ENCODE data around the gene ARHGAP22.

- TF ChIP-seq CTCF (IDR thresholded peaks at IDR 0.05; ENCODE audit: insufficient read depth, low read length) (no peak), POLR2AphosphoS5 (IDR thresholded peaks at IDR 0.05; ENCODE audit: low read depth) (peak; percentile 40; the same call in 1 of the 2 replicates), SPI1 (IDR thresholded peaks at IDR 0.05; ENCODE audit: borderline replicate concordance, low read depth) (peak; percentile 62), GABPA (IDR thresholded peaks at IDR 0.05; ENCODE audit: low read depth) (no peak)
- TF ChIP-seq, protein P1, sequence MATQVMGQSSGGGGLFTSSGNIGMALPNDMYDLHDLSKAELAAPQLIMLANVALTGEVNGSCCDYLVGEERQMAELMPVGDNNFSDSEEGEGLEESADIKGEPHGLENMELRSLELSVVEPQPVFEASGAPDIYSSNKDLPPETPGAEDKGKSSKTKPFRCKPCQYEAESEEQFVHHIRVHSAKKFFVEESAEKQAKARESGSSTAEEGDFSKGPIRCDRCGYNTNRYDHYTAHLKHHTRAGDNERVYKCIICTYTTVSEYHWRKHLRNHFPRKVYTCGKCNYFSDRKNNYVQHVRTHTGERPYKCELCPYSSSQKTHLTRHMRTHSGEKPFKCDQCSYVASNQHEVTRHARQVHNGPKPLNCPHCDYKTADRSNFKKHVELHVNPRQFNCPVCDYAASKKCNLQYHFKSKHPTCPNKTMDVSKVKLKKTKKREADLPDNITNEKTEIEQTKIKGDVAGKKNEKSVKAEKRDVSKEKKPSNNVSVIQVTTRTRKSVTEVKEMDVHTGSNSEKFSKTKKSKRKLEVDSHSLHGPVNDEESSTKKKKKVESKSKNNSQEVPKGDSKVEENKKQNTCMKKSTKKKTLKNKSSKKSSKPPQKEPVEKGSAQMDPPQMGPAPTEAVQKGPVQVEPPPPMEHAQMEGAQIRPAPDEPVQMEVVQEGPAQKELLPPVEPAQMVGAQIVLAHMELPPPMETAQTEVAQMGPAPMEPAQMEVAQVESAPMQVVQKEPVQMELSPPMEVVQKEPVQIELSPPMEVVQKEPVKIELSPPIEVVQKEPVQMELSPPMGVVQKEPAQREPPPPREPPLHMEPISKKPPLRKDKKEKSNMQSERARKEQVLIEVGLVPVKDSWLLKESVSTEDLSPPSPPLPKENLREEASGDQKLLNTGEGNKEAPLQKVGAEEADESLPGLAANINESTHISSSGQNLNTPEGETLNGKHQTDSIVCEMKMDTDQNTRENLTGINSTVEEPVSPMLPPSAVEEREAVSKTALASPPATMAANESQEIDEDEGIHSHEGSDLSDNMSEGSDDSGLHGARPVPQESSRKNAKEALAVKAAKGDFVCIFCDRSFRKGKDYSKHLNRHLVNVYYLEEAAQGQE (IDR thresholded peaks at IDR 0.05; ENCODE audit: insufficient replicate concordance, low read depth), result no peak
Measured at GRCh38 chr10:48577158-48577557, 27.7 kb downstream of the ARHGAP22 start.
